Parathyroid adenoma (tissue), 2 donors: Measurements from ENCODE around the gene GH2.
"Not testable (repeated sequence)": the region's sequence is repeated elsewhere in the genome, so short reads cannot be mapped to it uniquely, and the experiment has no call there.

Experiments used
- H2AFZ ChIP-seq: fragments of 300-600 bp; sonication (generic); one replicate; pipeline ENCODE4 v1.7.0; 2017; ENCODE audit warnings: antibody characterized with exemption, mild to moderate bottlenecking
- H3K27ac ChIP-seq: fragments of 300-600 bp; sonication (generic); one replicate; pipeline ENCODE4 v1.7.0; 2017
- H3K27me3 ChIP-seq: fragments of 300-600 bp; sonication (generic); one replicate; pipeline ENCODE4 v1.7.0; 2017; ENCODE audit warnings: low read length; ENCODE audit not compliant: control insufficient read depth, insufficient read depth
- H3K36me3 ChIP-seq: fragments of 300-600 bp; sonication (generic); one replicate; pipeline ENCODE4 v1.7.0; 2017; ENCODE audit warnings: low read length; ENCODE audit not compliant: control insufficient read depth, insufficient read depth
- H3K4me1 ChIP-seq: fragments of 300-600 bp; sonication (generic); one replicate; pipeline ENCODE4 v1.7.0; 2017; ENCODE audit warnings: control low read depth
- H3K4me2 ChIP-seq: fragments of 300-600 bp; sonication (generic); one replicate; pipeline ENCODE4 v1.7.0; 2017; ENCODE audit warnings: low read length
- H3K4me3 ChIP-seq: fragments of 300-600 bp; sonication (generic); one replicate; pipeline ENCODE4 v1.7.0; 2017; ENCODE audit warnings: low read depth, low read length
- H3K79me2 ChIP-seq: fragments of 300-600 bp; sonication (generic); one replicate; pipeline ENCODE4 v1.7.0; 2017; ENCODE audit warnings: control low read depth
- H3K9ac ChIP-seq: fragments of 300-600 bp; sonication (generic); one replicate; pipeline ENCODE4 v1.7.0; 2017; ENCODE audit warnings: mild to moderate bottlenecking
- H3K9me3 ChIP-seq: fragments of 300-600 bp; sonication (generic); one replicate; pipeline ENCODE4 v1.7.0; 2017; ENCODE audit warnings: low read length; ENCODE audit not compliant: control insufficient read depth
- CTCF ChIP-seq: fragments of 300-600 bp; sonication (generic); IDR thresholded peaks from one replicate; pipeline ENCODE4 v1.7.0; 2017; ENCODE audit warnings: antibody characterized with exemption, mild to moderate bottlenecking
- donor health status: primary hyperparathyroidism.

Gene GH2

GRCh38 chr17:63903787-63904201 is 22.1 kb upstream of the GH2 start:
- peak; percentile 40 for TF ChIP-seq CTCF
- not testable (repeated sequence) for H3K27me3 ChIP-seq, H3K27ac ChIP-seq, H2AFZ ChIP-seq, H3K79me2 ChIP-seq, H3K4me2 ChIP-seq, H3K4me1 ChIP-seq, H3K9ac ChIP-seq, H3K36me3 ChIP-seq, H3K9me3 ChIP-seq, H3K4me3 ChIP-seq

DNA sequence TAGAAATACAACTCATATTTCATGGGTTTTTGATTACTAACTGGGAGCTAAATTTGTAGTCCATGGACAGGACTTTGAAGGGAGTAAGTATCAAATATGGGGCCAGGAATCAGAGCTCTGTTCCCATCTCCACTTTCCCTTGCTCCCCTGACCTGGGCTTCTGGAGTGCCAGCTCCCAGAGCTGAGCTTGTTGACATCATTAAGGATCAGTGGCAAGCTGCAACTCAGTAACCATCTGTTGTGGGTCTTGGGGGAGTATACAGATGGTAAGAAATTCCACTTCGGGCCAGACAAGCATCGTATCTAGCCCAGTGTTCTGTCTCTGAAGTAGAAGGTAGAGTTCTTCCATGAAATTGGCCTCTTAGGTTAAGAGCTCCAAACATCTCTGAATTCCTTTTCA is 20.2 kb upstream of the GH2 start:
- H3K4me3 ChIP-seq, H3K27ac ChIP-seq, H3K9ac ChIP-seq, H3K79me2 ChIP-seq, H3K27me3 ChIP-seq, H3K36me3 ChIP-seq, H2AFZ ChIP-seq, H3K9me3 ChIP-seq, H3K4me1 ChIP-seq, H3K4me2 ChIP-seq: not testable (repeated sequence)

- H3K4me2 ChIP-seq, H3K9me3 ChIP-seq, H3K27me3 ChIP-seq, H3K4me3 ChIP-seq, H3K79me2 ChIP-seq, H3K9ac ChIP-seq, H3K27ac ChIP-seq, H3K36me3 ChIP-seq, H2AFZ ChIP-seq, H3K4me1 ChIP-seq: not testable (repeated sequence)
Observed at GRCh38 chr17:63898899-63899798, 17.4 kb upstream of the GH2 start.

GRCh38 chr17:63896524-63897354 is 15.0 kb upstream of the GH2 start, which contains the start of gene CSH1:
CSH1 (minus strand) TSS chr17:63896574; CDS start chr17:63896511, 63 bp downstream.
- H3K9ac ChIP-seq, H3K27ac ChIP-seq, H3K4me1 ChIP-seq, H3K79me2 ChIP-seq, H3K4me2 ChIP-seq, H3K9me3 ChIP-seq, H3K36me3 ChIP-seq, H3K4me3 ChIP-seq, H3K27me3 ChIP-seq, H2AFZ ChIP-seq: not testable (repeated sequence)

DNA sequence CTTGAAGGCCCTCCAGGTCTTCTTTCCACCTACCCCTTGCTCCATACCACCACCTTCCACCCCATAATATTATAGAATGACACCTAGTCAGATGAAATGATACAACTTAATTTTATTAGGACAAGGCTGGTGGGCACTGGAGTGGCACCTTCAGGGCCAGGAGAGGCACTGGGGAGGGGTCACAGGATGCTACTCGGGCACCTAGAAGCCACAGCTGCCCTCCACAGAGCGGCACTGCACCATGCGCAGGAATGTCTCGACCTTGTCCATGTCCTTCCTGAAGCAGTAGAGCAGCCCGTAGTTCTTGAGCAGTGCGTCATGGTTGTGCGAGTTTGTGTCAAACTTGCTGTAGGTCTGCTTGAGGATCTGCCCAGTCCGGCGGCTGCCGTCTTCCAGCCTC is 13.1 kb upstream of the GH2 start:
- H3K27me3 ChIP-seq, H3K4me2 ChIP-seq, H3K9me3 ChIP-seq, H3K4me1 ChIP-seq, H3K4me3 ChIP-seq, H3K79me2 ChIP-seq, H3K36me3 ChIP-seq, H3K27ac ChIP-seq, H3K9ac ChIP-seq: not testable (repeated sequence)
- H2AFZ ChIP-seq = peak overlapping the region; percentile 28

GRCh38 chr17:63894021-63894420 is 12.3 kb upstream of the GH2 start:
- H3K4me3 ChIP-seq, H3K27ac ChIP-seq, H3K4me2 ChIP-seq, H3K36me3 ChIP-seq, H3K27me3 ChIP-seq, H3K4me1 ChIP-seq, H3K79me2 ChIP-seq, H3K9ac ChIP-seq, H3K9me3 ChIP-seq, H2AFZ ChIP-seq: not testable (repeated sequence)
